ENCODE results near the gene HMBS.

The HMBS gene

DNA sequence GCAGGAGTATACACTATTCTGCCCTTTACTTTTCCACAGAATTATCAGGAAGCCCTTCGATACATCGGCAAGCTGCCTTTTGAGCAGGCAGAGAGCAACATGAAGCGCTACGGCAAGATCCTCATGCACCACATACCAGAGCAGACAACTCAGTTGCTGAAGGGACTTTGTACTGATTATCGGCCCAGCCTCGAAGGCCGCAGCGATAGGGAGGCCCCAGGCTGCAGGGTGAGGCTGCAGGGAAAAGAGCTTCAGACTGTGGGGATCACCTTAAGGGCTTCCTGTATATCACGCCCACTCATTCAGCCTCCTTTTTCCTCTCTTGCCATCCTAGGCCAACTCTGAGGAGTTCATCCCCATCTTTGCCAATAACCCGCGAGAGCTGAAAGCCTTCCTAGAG is 6.8 kb upstream of the HMBS start:
- H3K27me3 ChIP-seq (ENCODE audit: insufficient read depth, poor library complexity, severe bottlenecking): no peaks in the 10 kb centered on the region
- H3K27ac ChIP-seq (replicated peaks): no peak overlapping the region
- DNase-seq (ENCODE audit: low read depth in 1 of 2, low spot score in 1 of 2): no peak
- TF ChIP-seq, protein P1, sequence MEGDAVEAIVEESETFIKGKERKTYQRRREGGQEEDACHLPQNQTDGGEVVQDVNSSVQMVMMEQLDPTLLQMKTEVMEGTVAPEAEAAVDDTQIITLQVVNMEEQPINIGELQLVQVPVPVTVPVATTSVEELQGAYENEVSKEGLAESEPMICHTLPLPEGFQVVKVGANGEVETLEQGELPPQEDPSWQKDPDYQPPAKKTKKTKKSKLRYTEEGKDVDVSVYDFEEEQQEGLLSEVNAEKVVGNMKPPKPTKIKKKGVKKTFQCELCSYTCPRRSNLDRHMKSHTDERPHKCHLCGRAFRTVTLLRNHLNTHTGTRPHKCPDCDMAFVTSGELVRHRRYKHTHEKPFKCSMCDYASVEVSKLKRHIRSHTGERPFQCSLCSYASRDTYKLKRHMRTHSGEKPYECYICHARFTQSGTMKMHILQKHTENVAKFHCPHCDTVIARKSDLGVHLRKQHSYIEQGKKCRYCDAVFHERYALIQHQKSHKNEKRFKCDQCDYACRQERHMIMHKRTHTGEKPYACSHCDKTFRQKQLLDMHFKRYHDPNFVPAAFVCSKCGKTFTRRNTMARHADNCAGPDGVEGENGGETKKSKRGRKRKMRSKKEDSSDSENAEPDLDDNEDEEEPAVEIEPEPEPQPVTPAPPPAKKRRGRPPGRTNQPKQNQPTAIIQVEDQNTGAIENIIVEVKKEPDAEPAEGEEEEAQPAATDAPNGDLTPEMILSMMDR (IDR thresholded peaks at IDR 0.05; ENCODE audit: insufficient read depth, low read length): no peak
- TF ChIP-seq SPI1 (IDR thresholded peaks at IDR 0.05; ENCODE audit: borderline replicate concordance, low read depth) (no peak), GABPA (IDR thresholded peaks at IDR 0.05; ENCODE audit: low read depth) (no peak), POLR2AphosphoS5 (IDR thresholded peaks at IDR 0.05; ENCODE audit: low read depth) (no peak)
- TF ChIP-seq, protein P2, sequence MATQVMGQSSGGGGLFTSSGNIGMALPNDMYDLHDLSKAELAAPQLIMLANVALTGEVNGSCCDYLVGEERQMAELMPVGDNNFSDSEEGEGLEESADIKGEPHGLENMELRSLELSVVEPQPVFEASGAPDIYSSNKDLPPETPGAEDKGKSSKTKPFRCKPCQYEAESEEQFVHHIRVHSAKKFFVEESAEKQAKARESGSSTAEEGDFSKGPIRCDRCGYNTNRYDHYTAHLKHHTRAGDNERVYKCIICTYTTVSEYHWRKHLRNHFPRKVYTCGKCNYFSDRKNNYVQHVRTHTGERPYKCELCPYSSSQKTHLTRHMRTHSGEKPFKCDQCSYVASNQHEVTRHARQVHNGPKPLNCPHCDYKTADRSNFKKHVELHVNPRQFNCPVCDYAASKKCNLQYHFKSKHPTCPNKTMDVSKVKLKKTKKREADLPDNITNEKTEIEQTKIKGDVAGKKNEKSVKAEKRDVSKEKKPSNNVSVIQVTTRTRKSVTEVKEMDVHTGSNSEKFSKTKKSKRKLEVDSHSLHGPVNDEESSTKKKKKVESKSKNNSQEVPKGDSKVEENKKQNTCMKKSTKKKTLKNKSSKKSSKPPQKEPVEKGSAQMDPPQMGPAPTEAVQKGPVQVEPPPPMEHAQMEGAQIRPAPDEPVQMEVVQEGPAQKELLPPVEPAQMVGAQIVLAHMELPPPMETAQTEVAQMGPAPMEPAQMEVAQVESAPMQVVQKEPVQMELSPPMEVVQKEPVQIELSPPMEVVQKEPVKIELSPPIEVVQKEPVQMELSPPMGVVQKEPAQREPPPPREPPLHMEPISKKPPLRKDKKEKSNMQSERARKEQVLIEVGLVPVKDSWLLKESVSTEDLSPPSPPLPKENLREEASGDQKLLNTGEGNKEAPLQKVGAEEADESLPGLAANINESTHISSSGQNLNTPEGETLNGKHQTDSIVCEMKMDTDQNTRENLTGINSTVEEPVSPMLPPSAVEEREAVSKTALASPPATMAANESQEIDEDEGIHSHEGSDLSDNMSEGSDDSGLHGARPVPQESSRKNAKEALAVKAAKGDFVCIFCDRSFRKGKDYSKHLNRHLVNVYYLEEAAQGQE (IDR thresholded peaks at IDR 0.05; ENCODE audit: insufficient replicate concordance, low read depth): no peak
- H3K4me3 ChIP-seq (replicated peaks; ENCODE audit: insufficient read depth, low read length): no peak overlapping the region

DNA sequence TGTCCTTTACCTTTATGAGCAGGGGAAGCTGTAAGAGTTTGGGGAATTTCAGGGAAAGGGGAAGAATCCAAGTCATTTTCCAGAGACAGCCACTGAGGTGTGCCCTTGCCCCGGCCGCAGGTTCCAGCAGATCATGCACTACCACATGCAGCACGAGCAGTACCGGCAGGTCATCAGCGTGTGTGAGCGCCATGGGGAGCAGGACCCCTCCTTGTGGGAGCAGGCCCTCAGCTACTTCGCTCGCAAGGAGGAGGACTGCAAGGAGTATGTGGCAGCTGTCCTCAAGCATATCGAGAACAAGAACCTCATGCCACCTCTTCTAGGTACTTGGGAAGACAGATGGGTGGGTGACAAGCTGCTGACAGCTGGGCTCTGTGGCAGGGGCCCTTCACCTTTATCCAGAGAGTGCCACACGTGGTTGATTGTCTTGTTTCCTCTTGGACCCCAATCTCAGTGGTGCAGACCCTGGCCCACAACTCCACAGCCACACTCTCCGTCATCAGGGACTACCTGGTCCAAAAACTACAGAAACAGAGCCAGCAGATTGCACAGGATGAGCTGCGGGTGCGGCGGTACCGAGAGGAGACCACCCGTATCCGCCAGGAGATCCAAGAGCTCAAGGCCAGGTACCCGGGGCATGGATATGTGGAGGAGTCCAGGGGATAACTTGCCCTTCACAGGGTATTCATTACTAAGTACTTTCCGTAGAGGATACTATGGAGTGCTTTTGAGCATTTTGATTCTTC is 5.8 kb upstream of the HMBS start:
- Histone ChIP-seq H3K27ac (replicated peaks) (no peak overlapping the region), H3K4me3 (replicated peaks; ENCODE audit: insufficient read depth, low read length) (no peak overlapping the region), H3K27me3 (ENCODE audit: insufficient read depth, poor library complexity, severe bottlenecking) (no peaks in the 10 kb centered on the region)
- no peak for DNase-seq (ENCODE audit: low read depth in 1 of 2, low spot score in 1 of 2)
- TF ChIP-seq, protein P1 (IDR thresholded peaks at IDR 0.05; ENCODE audit: insufficient read depth, low read length): no peak
- TF ChIP-seq, protein P2 (IDR thresholded peaks at IDR 0.05; ENCODE audit: insufficient replicate concordance, low read depth): no peak
- TF ChIP-seq SPI1 (IDR thresholded peaks at IDR 0.05; ENCODE audit: borderline replicate concordance, low read depth) (no peak), POLR2AphosphoS5 (IDR thresholded peaks at IDR 0.05; ENCODE audit: low read depth) (no peak), GABPA (IDR thresholded peaks at IDR 0.05; ENCODE audit: low read depth) (no peak)

DNA sequence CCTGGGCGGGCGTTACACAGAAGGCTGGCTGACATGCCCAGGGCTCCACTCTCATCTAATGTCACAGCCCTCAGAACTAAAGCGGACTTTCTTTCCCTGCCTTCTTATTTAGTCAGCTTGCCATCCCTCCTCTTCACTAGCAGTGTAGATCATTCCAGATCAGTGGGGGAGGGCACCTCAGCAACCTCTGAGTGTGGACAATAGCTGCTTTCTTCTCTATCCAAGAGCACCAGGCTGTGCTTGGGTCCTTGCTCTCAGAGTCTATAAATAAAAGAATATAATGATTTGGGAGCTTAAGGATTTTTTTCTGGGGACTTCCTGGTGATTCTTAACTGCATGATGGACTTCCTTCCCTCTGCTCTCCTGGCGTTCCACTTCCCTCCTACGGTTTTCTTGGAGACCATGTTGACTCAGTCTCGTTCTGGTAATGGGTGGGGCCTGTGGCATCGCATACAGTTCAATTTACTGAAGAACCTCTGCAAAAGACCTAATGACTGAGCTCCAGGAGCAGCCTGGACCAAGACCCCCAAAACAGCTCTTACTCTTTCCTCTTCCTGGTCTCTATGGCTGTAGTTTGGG is 2.9 kb upstream of the HMBS start:
- no peak overlapping the region for H3K4me3 ChIP-seq (replicated peaks; ENCODE audit: insufficient read depth, low read length)
- no peak overlapping the region for H3K27ac ChIP-seq (replicated peaks)
- DNase-seq (ENCODE audit: low read depth in 1 of 2, low spot score in 1 of 2): no peak
- H3K27me3 ChIP-seq (ENCODE audit: insufficient read depth, poor library complexity, severe bottlenecking): no peaks in the 10 kb centered on the region
- TF ChIP-seq POLR2AphosphoS5 (IDR thresholded peaks at IDR 0.05; ENCODE audit: low read depth) (no peak), GABPA (IDR thresholded peaks at IDR 0.05; ENCODE audit: low read depth) (no peak), SPI1 (IDR thresholded peaks at IDR 0.05; ENCODE audit: borderline replicate concordance, low read depth) (no peak)
- TF ChIP-seq, protein P2 (IDR thresholded peaks at IDR 0.05; ENCODE audit: insufficient replicate concordance, low read depth): no peak
- TF ChIP-seq, protein P1 (IDR thresholded peaks at IDR 0.05; ENCODE audit: insufficient read depth, low read length): no peak

All from HL-60 (cell line).